SU-DHL-6 (cell line): ENCODE results near the gene ABHD16A.

Source experiments
- EZH2phosphoT487 ChIP-seq: fragments of 200-600 bp; sonication (generic), shearing (Covaris generic); conservative IDR thresholded peaks from 2 replicates; pipeline ENCODE4 v1.6.1; 2018; ENCODE audit warnings: mild to moderate bottlenecking, antibody characterized with exemption, low read length, moderate library complexity, mixed read lengths
- TF ChIP-seq, protein P1 (sequence below): fragments of 200-600 bp; sonication (generic); IDR thresholded peaks from one replicate; pipeline ENCODE4 v1.5.1; 2017; ENCODE audit warnings: antibody characterized with exemption, mild to moderate bottlenecking, low read length, moderate library complexity; ENCODE audit not compliant: insufficient read depth, poor library complexity, severe bottlenecking

DNA sequence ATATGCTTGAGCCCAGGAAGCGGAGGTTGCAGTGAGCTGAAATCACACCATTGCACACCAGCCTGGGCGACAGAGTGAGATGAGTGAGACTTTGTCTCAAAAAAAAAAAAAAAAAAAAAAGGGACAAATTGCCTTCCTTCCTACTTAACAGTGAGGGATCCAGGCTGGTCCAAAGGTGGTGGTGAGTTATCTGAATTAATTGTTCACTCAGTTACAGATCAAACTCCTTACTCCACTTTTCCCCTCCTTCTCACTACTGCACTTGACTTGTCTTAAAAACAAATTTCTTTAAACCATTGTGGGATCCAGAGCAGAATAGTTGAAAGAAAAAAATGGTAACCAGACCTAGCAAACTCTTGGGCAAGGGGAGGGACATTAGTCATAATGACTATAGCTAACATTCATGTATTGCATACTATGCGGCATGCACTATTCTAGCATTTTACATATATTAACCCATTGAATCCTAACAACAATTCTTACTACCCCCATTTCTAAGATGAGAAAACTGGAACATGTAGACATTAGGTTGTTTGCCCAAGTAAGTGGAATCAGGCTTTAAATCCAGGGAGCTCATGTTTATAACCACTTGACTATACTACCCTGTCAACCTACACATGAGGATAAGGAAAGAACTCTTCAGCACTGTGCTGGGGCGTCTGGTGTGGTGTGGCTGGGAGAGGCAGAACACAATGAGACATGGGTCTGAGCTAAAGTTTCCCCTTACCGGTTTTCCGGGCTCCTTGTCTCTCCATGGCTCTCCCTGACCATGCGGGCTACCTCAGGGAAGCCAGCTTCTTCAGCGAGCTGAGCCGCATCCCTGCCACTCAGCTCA, 39.8 kb downstream of the ABHD16A start:
- TF ChIP-seq, protein P1, sequence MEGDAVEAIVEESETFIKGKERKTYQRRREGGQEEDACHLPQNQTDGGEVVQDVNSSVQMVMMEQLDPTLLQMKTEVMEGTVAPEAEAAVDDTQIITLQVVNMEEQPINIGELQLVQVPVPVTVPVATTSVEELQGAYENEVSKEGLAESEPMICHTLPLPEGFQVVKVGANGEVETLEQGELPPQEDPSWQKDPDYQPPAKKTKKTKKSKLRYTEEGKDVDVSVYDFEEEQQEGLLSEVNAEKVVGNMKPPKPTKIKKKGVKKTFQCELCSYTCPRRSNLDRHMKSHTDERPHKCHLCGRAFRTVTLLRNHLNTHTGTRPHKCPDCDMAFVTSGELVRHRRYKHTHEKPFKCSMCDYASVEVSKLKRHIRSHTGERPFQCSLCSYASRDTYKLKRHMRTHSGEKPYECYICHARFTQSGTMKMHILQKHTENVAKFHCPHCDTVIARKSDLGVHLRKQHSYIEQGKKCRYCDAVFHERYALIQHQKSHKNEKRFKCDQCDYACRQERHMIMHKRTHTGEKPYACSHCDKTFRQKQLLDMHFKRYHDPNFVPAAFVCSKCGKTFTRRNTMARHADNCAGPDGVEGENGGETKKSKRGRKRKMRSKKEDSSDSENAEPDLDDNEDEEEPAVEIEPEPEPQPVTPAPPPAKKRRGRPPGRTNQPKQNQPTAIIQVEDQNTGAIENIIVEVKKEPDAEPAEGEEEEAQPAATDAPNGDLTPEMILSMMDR, result no peak
- no peak for TF ChIP-seq EZH2phosphoT487
